GM12865 (cell line): ENCODE data around the gene SHANK1.

Experiments
- DNase-seq: peaks from one replicate; pipeline ENCODE4 v3.0.0; 2010; ENCODE audit warnings: low read depth
- H3K4me3 ChIP-seq: 2 replicates; pipeline ENCODE4 v1.5.1; 2011; ENCODE audit warnings: mild to moderate bottlenecking, low read depth, low read length, control low read depth
- CTCF ChIP-seq: IDR thresholded peaks from 2 replicates; pipeline ENCODE4 v1.5.1; 2011; ENCODE audit warnings: low read length, control low read depth, low read depth, inconsistent platforms; ENCODE audit not compliant: insufficient read depth; ENCODE audit errors: missing control alignments

The SHANK1 gene

GRCh38 chr19:50669302-50670101, 50.1 kb downstream of the SHANK1 start:
- DNase-seq: peak; percentile 21
- H3K4me3 ChIP-seq: no peak overlapping the region
- peak; percentile 57 for TF ChIP-seq CTCF

GRCh38 chr19:50668879-50669278, 50.7 kb downstream of the SHANK1 start:
- TF ChIP-seq CTCF: no peak
- H3K4me3 ChIP-seq: no peak overlapping the region
- DNase-seq: no peak

GRCh38 chr19:50668416-50668815, 51.2 kb downstream of the SHANK1 start:
- no peak for TF ChIP-seq CTCF
- H3K4me3 ChIP-seq: no peak overlapping the region
- DNase-seq: no peak

GRCh38 chr19:50667759-50668231, 51.8 kb downstream of the SHANK1 start:
- DNase-seq: no peak
- H3K4me3 ChIP-seq: no peak overlapping the region
- no peak for TF ChIP-seq CTCF

- TF ChIP-seq CTCF: no peak
- no peak for DNase-seq
- H3K4me3 ChIP-seq: no peak overlapping the region
These were observed 52.3 kb downstream of the SHANK1 start for GRCh38 chr19:50667177-50667758.

- TF ChIP-seq CTCF: no peak
- no peak for DNase-seq
- H3K4me3 ChIP-seq: no peak overlapping the region
These were observed 53.0 kb downstream of the SHANK1 start for GRCh38 chr19:50666346-50667176.
